Esophagus squamous epithelium (tissue), 4 donors: ENCODE data around the gene CAP1.

Experiments used
- CTCF ChIP-seq, 6 experiments: fragments of 450-650 bp in 4 of 6; fragments of 200-600 bp in 2 of 6; sonication (generic) in 2 of 6; IDR thresholded peaks; one replicate each; pipeline ENCODE4 v1.5.1; 2016 to 2019; ENCODE audit warnings: antibody characterized with exemption in 6 of 6, mild to moderate bottlenecking in 4 of 6, moderate library complexity in 4 of 6
- POLR2A ChIP-seq, 4 donors: fragments of 450-650 bp; IDR thresholded peaks; one replicate each; pipeline ENCODE4 v1.6.1; 2017; ENCODE audit warnings: antibody characterized with exemption in 4 of 4, mild to moderate bottlenecking in 4 of 4, moderate library complexity in 3 of 4

DNA sequence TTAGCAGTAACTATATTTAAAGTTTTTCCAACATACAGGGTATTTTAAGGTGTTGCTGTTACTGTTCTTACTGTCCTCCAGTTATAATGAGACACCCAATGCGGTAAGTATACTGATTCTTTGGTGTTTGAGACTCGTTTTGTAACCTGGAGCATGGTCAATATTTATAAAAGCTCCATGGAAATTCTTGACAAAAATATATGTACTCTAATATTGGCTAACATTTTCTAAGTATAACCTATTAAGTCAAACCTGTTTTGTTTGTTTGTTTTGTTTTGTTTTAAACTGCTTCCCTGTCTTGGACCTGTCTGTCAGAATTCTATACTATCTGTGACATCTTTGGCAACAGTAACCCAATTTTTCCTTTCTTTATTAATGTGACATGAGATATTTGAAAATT, 15.9 kb upstream of the CAP1 start:
- no peak for TF ChIP-seq CTCF (IDR thresholded peaks at IDR 0.05)
- no peak for TF ChIP-seq POLR2A (IDR thresholded peaks at IDR 0.05)
